Ureter (tissue), 1 donor: Measurements from ENCODE around the gene VWDE. TPM values are rescaled to one million over a fixed set of nuclear protein-coding genes. Genes with fewer than 3 reads are reported as not detected.
"Not testable (repeated sequence)": the region's sequence is repeated elsewhere in the genome, so short reads cannot be mapped to it uniquely, and the experiment has no call there.

ENCODE experiments used
- DNase-seq: peaks from one replicate; pipeline ENCODE4 v3.0.0-alpha.2; 2020; ENCODE audit warnings: low spot score
- total RNA-seq: library from RNA; stranded (reverse); gene quantifications from one replicate; pipeline ENCODE4 v1.2.4, GENCODE V29; 2023
- donor health status: DM: yes; HTN: yes; CAD: no.

The VWDE gene
- 2.6 TPM for total RNA-seq

- peak; percentile 46 for DNase-seq
Observed at GRCh38 chr7:12403287-12404181, at the start of gene VWDE. VWDE (minus strand) TSS chr7:12403865; CDS start chr7:12403716, 149 bp downstream.

GRCh38 chr7:12453136-12453535 lies 49.5 kb upstream of the VWDE start:
- not testable (repeated sequence) for DNase-seq

- DNase-seq = no peak
Observed at GRCh38 chr7:12450615-12451014, 47.0 kb upstream of the VWDE start.

GRCh38 chr7:12444785-12445184 lies 41.1 kb upstream of the VWDE start:
- DNase-seq = no peak

- no peak for DNase-seq
Observed at GRCh38 chr7:12440229-12440628, 36.6 kb upstream of the VWDE start.

GRCh38 chr7:12436896-12437535 lies 33.4 kb upstream of the VWDE start:
- DNase-seq = no peak

- DNase-seq = no peak
Observed at GRCh38 chr7:12436126-12436525, 32.5 kb upstream of the VWDE start.

GRCh38 chr7:12434012-12434642 lies 30.5 kb upstream of the VWDE start:
- no peak for DNase-seq

- DNase-seq = no peak
Observed at GRCh38 chr7:12431886-12432556, 28.4 kb upstream of the VWDE start.

- DNase-seq = no peak
Observed at GRCh38 chr7:12425311-12425710, 21.6 kb upstream of the VWDE start.

GRCh38 chr7:12423997-12424745 lies 20.5 kb upstream of the VWDE start:
- DNase-seq = no peak

GRCh38 chr7:12423355-12423996 lies 19.8 kb upstream of the VWDE start:
- DNase-seq = no peak

- DNase-seq = no peak
Observed at GRCh38 chr7:12422554-12423320, 19.1 kb upstream of the VWDE start.

GRCh38 chr7:12418452-12418851 lies 14.8 kb upstream of the VWDE start:
- no peak for DNase-seq

GRCh38 chr7:12415072-12415471 lies 11.4 kb upstream of the VWDE start:
- no peak for DNase-seq

- DNase-seq = no peak
Observed at GRCh38 chr7:12412407-12412806, 8.7 kb upstream of the VWDE start.

- DNase-seq = no peak
Observed at GRCh38 chr7:12410523-12410922, 6.9 kb upstream of the VWDE start.

GRCh38 chr7:12409097-12409711 lies 5.5 kb upstream of the VWDE start:
- no peak for DNase-seq

- DNase-seq = not testable (repeated sequence)
Observed at GRCh38 chr7:12407652-12408051, 4.0 kb upstream of the VWDE start.

- DNase-seq = no peak
Observed at GRCh38 chr7:12402365-12402725, 1.3 kb downstream of the VWDE start.
